H9 (cell line): ENCODE measurements around the gene PIH1D2. TPM values are rescaled to one million over a fixed set of nuclear protein-coding genes. Genes with fewer than 3 reads are reported as not detected.

Experiments used
- DNase-seq: peaks from one replicate; pipeline ENCODE4 v3.0.0-alpha.2; 2017
- H2AFZ ChIP-seq: one replicate; pipeline ENCODE4 v1.6.1; 2013; ENCODE audit warnings: mild to moderate bottlenecking, low read length, control low read depth, moderate library complexity
- H2AK5ac ChIP-seq: 2 replicates; pipeline ENCODE4 v1.6.1; 2013; ENCODE audit warnings: low read length, control low read depth, mixed read lengths; ENCODE audit not compliant: insufficient read length
- H2BK120ac ChIP-seq: one replicate; pipeline ENCODE4 v1.6.1; 2013; ENCODE audit warnings: low read depth, mild to moderate bottlenecking, low read length, control low read depth, inconsistent platforms; ENCODE audit not compliant: poor library complexity, severe bottlenecking
- H2BK12ac ChIP-seq: 2 replicates; pipeline ENCODE4 v1.6.1; 2013; ENCODE audit warnings: low read length, control low read depth, mixed read lengths, low read depth; ENCODE audit not compliant: insufficient read length
- H2BK15ac ChIP-seq: 2 replicates; pipeline ENCODE4 v1.6.1; 2013; ENCODE audit warnings: low read depth, low read length, control low read depth
- H2BK20ac ChIP-seq: one replicate; pipeline ENCODE4 v1.6.1; 2013; ENCODE audit warnings: low read depth, mild to moderate bottlenecking, low read length, control low read depth, inconsistent platforms; ENCODE audit not compliant: poor library complexity, severe bottlenecking
- H2BK5ac ChIP-seq: 2 replicates; pipeline ENCODE4 v1.6.1; 2013; ENCODE audit warnings: low read length, control low read depth, mixed read lengths; ENCODE audit not compliant: insufficient read length
- H3K14ac ChIP-seq: 2 replicates; pipeline ENCODE4 v1.6.1; 2013; ENCODE audit warnings: low read length, control low read depth; ENCODE audit not compliant: insufficient read depth
- H3K18ac ChIP-seq: 2 replicates; pipeline ENCODE4 v1.6.1; 2013; ENCODE audit warnings: low read depth, mild to moderate bottlenecking, mixed read lengths, low read length, control low read depth; ENCODE audit not compliant: insufficient read length
- H3K23ac ChIP-seq: 2 replicates; pipeline ENCODE4 v1.6.1; 2013; ENCODE audit warnings: low read length, control low read depth, mixed read lengths, low read depth; ENCODE audit not compliant: insufficient read length
- H3K23me2 ChIP-seq: 2 replicates; pipeline ENCODE4 v1.6.1; 2013; ENCODE audit warnings: low read depth, mild to moderate bottlenecking, mixed read lengths, low read length, control low read depth; ENCODE audit not compliant: insufficient read length, poor library complexity, severe bottlenecking
- H3K27ac ChIP-seq: 2 replicates; pipeline ENCODE4 v1.5.1; 2013; ENCODE audit warnings: low read length, control low read depth, mixed read lengths, low read depth; ENCODE audit not compliant: insufficient read length
- H3K27me3 ChIP-seq: 2 replicates; pipeline ENCODE4 v1.6.1; 2013; ENCODE audit warnings: low read length, control low read depth, inconsistent platforms; ENCODE audit not compliant: insufficient read depth
- H3K4ac ChIP-seq: 2 replicates; pipeline ENCODE4 v1.6.1; 2013; ENCODE audit warnings: low read depth, mild to moderate bottlenecking, control low read depth, inconsistent platforms, low read length, moderate library complexity
- H3K4me1 ChIP-seq: 2 replicates; pipeline ENCODE4 v1.6.1; 2013; ENCODE audit warnings: low read length, control low read depth, inconsistent platforms; ENCODE audit not compliant: insufficient read depth
- H3K4me2 ChIP-seq: 2 replicates; pipeline ENCODE4 v1.6.1; 2013; ENCODE audit warnings: low read length, control low read depth, mixed read lengths; ENCODE audit not compliant: insufficient read length, insufficient read depth
- H3K56ac ChIP-seq: 2 replicates; pipeline ENCODE4 v1.6.1; 2013; ENCODE audit warnings: low read depth, mild to moderate bottlenecking, mixed read lengths, low read length, control low read depth; ENCODE audit not compliant: insufficient read length
- H3K79me1 ChIP-seq: 2 replicates; pipeline ENCODE4 v1.6.1; 2013; ENCODE audit warnings: low read depth, mild to moderate bottlenecking, moderate library complexity, low read length, control low read depth, inconsistent platforms; ENCODE audit not compliant: insufficient read depth, poor library complexity, severe bottlenecking
- H3K79me2 ChIP-seq: 2 replicates; pipeline ENCODE4 v1.6.1; 2013; ENCODE audit warnings: low read length, control low read depth, inconsistent platforms; ENCODE audit not compliant: insufficient read depth
- H3K9ac ChIP-seq: 2 replicates; pipeline ENCODE4 v1.6.1; 2013; ENCODE audit warnings: low read length, control low read depth, mixed read lengths; ENCODE audit not compliant: insufficient read length; ENCODE audit errors: extremely low read depth
- H3K9me3 ChIP-seq: one replicate; pipeline ENCODE4 v1.6.1; 2013; ENCODE audit warnings: low read depth, low read length, inconsistent platforms; ENCODE audit not compliant: control insufficient read depth
- H3T11ph ChIP-seq: one replicate; pipeline ENCODE4 v1.6.1; 2013; ENCODE audit warnings: mild to moderate bottlenecking, low read length, control low read depth, inconsistent platforms
- H4K20me1 ChIP-seq: one replicate; pipeline ENCODE4 v1.6.1; 2013; ENCODE audit not compliant: control insufficient read depth, insufficient read length, insufficient read depth
- H4K5ac ChIP-seq: 2 replicates; pipeline ENCODE4 v1.6.1; 2013; ENCODE audit warnings: low read depth, mild to moderate bottlenecking, mixed read lengths, low read length, control low read depth; ENCODE audit not compliant: insufficient read length
- H4K8ac ChIP-seq: replicated peaks from 2 replicates; pipeline ENCODE4 v1.6.1; 2013; ENCODE audit warnings: low read length, control low read depth, mixed read lengths, low read depth; ENCODE audit not compliant: insufficient read length
- H4K91ac ChIP-seq: 2 replicates; pipeline ENCODE4 v1.6.1; 2013; ENCODE audit warnings: low read depth, mild to moderate bottlenecking, moderate library complexity, mixed read lengths, low read length, control low read depth; ENCODE audit not compliant: insufficient read length
- H3K27ac Mint-ChIP-seq, 3 experiments: 2 replicates in 2 of 3; 3 replicates in 1 of 3; pipeline ENCODE4 v1.8.0; 2020 to 2021; ENCODE audit warnings: mixed read lengths in 3 of 3, mild to moderate bottlenecking in 1 of 3, moderate library complexity in 1 of 3
- H3K27me3 Mint-ChIP-seq: 2 replicates; pipeline ENCODE4 v1.8.0; 2021; ENCODE audit warnings: low read depth, mild to moderate bottlenecking, moderate library complexity, mixed read lengths
- H3K36me3 Mint-ChIP-seq, 3 experiments: 2 replicates in 2 of 3; 3 replicates in 1 of 3; pipeline ENCODE4 v1.8.0; 2020 to 2021; ENCODE audit warnings: low read depth in 3 of 3, mixed read lengths in 3 of 3; ENCODE audit not compliant: insufficient read depth in 1 of 3
- H3K4me1 Mint-ChIP-seq, 2 experiments: 2 replicates each; pipeline ENCODE4 v1.8.0; 2020; ENCODE audit warnings: mixed read lengths in 2 of 2
- H3K4me3 Mint-ChIP-seq, 2 experiments: 2 replicates in 1 of 2; 3 replicates in 1 of 2; pipeline ENCODE4 v1.8.0; 2020 to 2021; ENCODE audit warnings: mild to moderate bottlenecking in 2 of 2, mixed read lengths in 2 of 2, moderate library complexity in 1 of 2
- H3K9me3 Mint-ChIP-seq, 2 experiments: 2 replicates in 1 of 2; 3 replicates in 1 of 2; pipeline ENCODE4 v1.8.0; 2020; ENCODE audit warnings: mild to moderate bottlenecking in 2 of 2, mixed read lengths in 2 of 2, moderate library complexity in 1 of 2
- WGBS: extraction: QIAGEN DNeasy Blood & Tissue Kit; methylation state at CpG from one replicate; pipeline ENCODE4 v1.1.7; 2013; ENCODE audit warnings: missing lambda C conversion rate, low lambda C conversion rate, mixed read lengths; ENCODE audit not compliant: insufficient read length; ENCODE audit errors: extremely low coverage; 5-methylcytosine and 5-hydroxymethylcytosine counted together
- total RNA-seq: library from RNA; stranded (reverse); gene quantifications from 2 replicates; pipeline ENCODE4 v1.2.1, GENCODE V29; 2021
- TF ChIP-seq, protein P1 (sequence below): fragments of 200-600 bp; sonication (generic); conservative IDR thresholded peaks from 3 replicates; pipeline ENCODE4 v1.8.0; 2021; ENCODE audit warnings: antibody characterized with exemption, mild to moderate bottlenecking

Gene PIH1D2
- total RNA-seq, 1 experiment from 2014 or later = 1.1 TPM

- Histone ChIP-seq H4K5ac (no peak overlapping the region), H2AFZ (no peak overlapping the region), H3K79me1 (no peaks in the 10 kb centered on the region), H3K27ac (no peak overlapping the region), H2AK5ac (no peak overlapping the region), H2BK120ac (no peak overlapping the region), H4K20me1 (no peaks in the 10 kb centered on the region), H3K14ac (no peak overlapping the region), H3K27me3 (no peaks in the 10 kb centered on the region), H3K23me2 (no peaks in the 10 kb centered on the region), H4K91ac (no peak overlapping the region), H4K8ac (no peak overlapping the region), H3K4me1 (no peaks in the 10 kb centered on the region), H2BK15ac (no peak overlapping the region), H3K56ac (no peak overlapping the region), H3K79me2 (no peaks in the 10 kb centered on the region), H2BK20ac (no peak overlapping the region), H2BK5ac (no peak overlapping the region), H3K18ac (no peak overlapping the region), H3K23ac (no peak overlapping the region), H3T11ph (no peak overlapping the region), H3K4me2 (no peak overlapping the region), H3K4ac (no peak overlapping the region), H3K9me3 (no peaks in the 10 kb centered on the region), H3K9ac (no peak overlapping the region), H2BK12ac (no peak overlapping the region)
- Mint-ChIP-seq H3K4me1 (peaks cover 2 to 6% of the 10 kb centered on the region in 2 experiments), H3K36me3 (peaks cover 0 to 19% (median 5%) of the 10 kb centered on the region in 3 experiments; a peak in 3 of 7 replicates), H3K4me3 (no peak overlapping the region), H3K9me3 (no peaks in the 10 kb centered on the region), H3K27me3 (no peaks in the 10 kb centered on the region), H3K27ac (no peak overlapping the region)
- no CpG with 5 or more reads among the region's 5 CpGs for WGBS
- DNase-seq = no peak
- TF ChIP-seq, protein P1, sequence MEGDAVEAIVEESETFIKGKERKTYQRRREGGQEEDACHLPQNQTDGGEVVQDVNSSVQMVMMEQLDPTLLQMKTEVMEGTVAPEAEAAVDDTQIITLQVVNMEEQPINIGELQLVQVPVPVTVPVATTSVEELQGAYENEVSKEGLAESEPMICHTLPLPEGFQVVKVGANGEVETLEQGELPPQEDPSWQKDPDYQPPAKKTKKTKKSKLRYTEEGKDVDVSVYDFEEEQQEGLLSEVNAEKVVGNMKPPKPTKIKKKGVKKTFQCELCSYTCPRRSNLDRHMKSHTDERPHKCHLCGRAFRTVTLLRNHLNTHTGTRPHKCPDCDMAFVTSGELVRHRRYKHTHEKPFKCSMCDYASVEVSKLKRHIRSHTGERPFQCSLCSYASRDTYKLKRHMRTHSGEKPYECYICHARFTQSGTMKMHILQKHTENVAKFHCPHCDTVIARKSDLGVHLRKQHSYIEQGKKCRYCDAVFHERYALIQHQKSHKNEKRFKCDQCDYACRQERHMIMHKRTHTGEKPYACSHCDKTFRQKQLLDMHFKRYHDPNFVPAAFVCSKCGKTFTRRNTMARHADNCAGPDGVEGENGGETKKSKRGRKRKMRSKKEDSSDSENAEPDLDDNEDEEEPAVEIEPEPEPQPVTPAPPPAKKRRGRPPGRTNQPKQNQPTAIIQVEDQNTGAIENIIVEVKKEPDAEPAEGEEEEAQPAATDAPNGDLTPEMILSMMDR = no peak
Measured at GRCh38 chr11:112019066-112019465, 54.8 kb downstream of the PIH1D2 start.

Other genes with a start within 250 kb of the PIH1D2 start
- gene ALG9, start 202.4 kb downstream of the PIH1D2 start, total RNA-seq = 25.5 and 26.0 TPM in 2 replicates
- gene FDXACB1, start 194.9 kb downstream of the PIH1D2 start, total RNA-seq = 2.8 and 3.2 TPM in 2 replicates
- gene CFAP68, start 194.5 kb downstream of the PIH1D2 start, total RNA-seq = 21.6 and 23.4 TPM in 2 replicates
- 1.1 TPM in 1 of 2 replicates, not detected in the other for gene CRYAB, start 162.2 kb downstream of the PIH1D2 start, total RNA-seq
- gene HSPB2, start 161.3 kb downstream of the PIH1D2 start, total RNA-seq = 0.22 TPM in 1 of 2 replicates, not detected in the other
- 4.0 and 4.4 TPM in 2 replicates for gene C11orf52, start 155.1 kb downstream of the PIH1D2 start, total RNA-seq
- gene DIXDC1, start 136.7 kb downstream of the PIH1D2 start, total RNA-seq = 10.1 and 10.8 TPM in 2 replicates
- gene DLAT, start 48.6 kb downstream of the PIH1D2 start, total RNA-seq = 57.3 and 58.4 TPM in 2 replicates
- 22.7 and 25.9 TPM in 2 replicates for gene NKAPD1, start 282 bp upstream of the PIH1D2 start, total RNA-seq
- 84.4 and 86.3 TPM in 2 replicates for gene TIMM8B, start 12.7 kb upstream of the PIH1D2 start, total RNA-seq
- 79.6 and 82.3 TPM in 2 replicates for gene SDHD, start 12.9 kb upstream of the PIH1D2 start, total RNA-seq
- gene IL18, start 90.1 kb upstream of the PIH1D2 start, total RNA-seq = 0.31 TPM in 1 of 2 replicates, not detected in the other
- gene TEX12, start 93.4 kb upstream of the PIH1D2 start, total RNA-seq = 0.22 and 0.31 TPM in 2 replicates
- gene BCO2, start 101.5 kb upstream of the PIH1D2 start, total RNA-seq = 0.31 and 0.44 TPM in 2 replicates
- gene PTS, start 152.4 kb upstream of the PIH1D2 start, total RNA-seq = 45.9 and 48.6 TPM in 2 replicates
- gene PLET1, start 186.8 kb upstream of the PIH1D2 start, total RNA-seq = not detected in 2 replicates